Pancreas (tissue), 10 donors: ENCODE results near the gene LILRA2. TPM values are rescaled to one million over a fixed set of nuclear protein-coding genes. Genes with fewer than 3 reads are reported as not detected.

Source experiments
- ATAC-seq, 4 donors: fragments of 200-7000 bp; cut with Tn5 transposase; one replicate each; pipeline versions ENCODE4 v1.8.0 to v1.9.1; 2020; ENCODE audit warnings: mild to moderate bottlenecking in 4 of 4, moderate library complexity in 4 of 4
- DNase-seq, 6 donors: peaks; one replicate each; pipeline ENCODE4 v3.0.0-alpha.2; 2020
- FAIRE-seq: peaks from 2 replicates; lab custom pipeline; 2012; peaks lifted over from hg19 to GRCh38; lab: Jason Lieb, UNC
- H3K27ac ChIP-seq, 4 donors: fragments of 200-600 bp; sonication (generic); 1 replicate in 3 of 4; 2 replicates in 1 of 4; pipeline versions ENCODE4 v1.5.0 to v1.8.0; 2020
- H3K27me3 ChIP-seq, 4 donors: fragments of 200-600 bp; one replicate each; pipeline ENCODE4 v1.8.0; 2021
- H3K36me3 ChIP-seq, 3 donors: fragments of 200-600 bp; sonication (generic) in 1 of 3; one replicate each; pipeline versions ENCODE4 v1.5.0 to v1.8.0; 2020 to 2021
- H3K4me1 ChIP-seq, 3 donors: fragments of 200-600 bp; one replicate each; pipeline ENCODE4 v1.8.0; 2021
- H3K4me3 ChIP-seq, 4 donors: fragments of 200-600 bp; sonication (generic) in 2 of 4; one replicate each; pipeline versions ENCODE4 v1.5.0 to v1.8.0; 2020 to 2021
- H3K9me3 ChIP-seq, 4 donors: fragments of 200-600 bp; one replicate each; pipeline ENCODE4 v1.8.0; 2021
- WGBS, 2 donors: extraction: QIAGEN DNeasy Blood & Tissue Kit; methylation state at CpG; one replicate each; pipeline ENCODE4 v1.1.7; 2013; 5-methylcytosine and 5-hydroxymethylcytosine counted together
- intact Hi-C, 3 donors: fragments of 100-400 bp; cut with DNase I; formaldehyde crosslinking; loops; one replicate each; pipeline versions ENCODE4 v1.11.1 to v1.14.2; 2022
- polyA plus RNA-seq, 2 donors: library from polyadenylated mRNA; stranded (reverse); fragments of 200-250 nt; gene quantifications; one replicate each; pipeline ENCODE4 v1.2.3, GENCODE V29; 2013
- total RNA-seq, 6 donors: library from RNA; stranded (reverse); fragmentation: NEBNext Ultra II Directional in 4 of 6; extraction: Animal tissue kit (Norgen Biotek cat#: 25700) in 4 of 6; gene quantifications; one replicate each; pipeline versions ENCODE4 v1.2.1 to v1.2.4, GENCODE V29; 2021 to 2023
- TF ChIP-seq, protein P1 (sequence below), 4 donors: fragments of 200-600 bp; sonication (generic) in 3 of 4; IDR thresholded peaks; one replicate each; pipeline versions ENCODE4 v1.5.0 to v1.8.0; 2021; ENCODE audit warnings: antibody characterized with exemption in 4 of 4
- donor health status: healthy with polysubstance abuse.
- donor health status: DM: no; HTN: no; CAD: no; lungs with moderate emphysema.
- donor health status: DM: no; HTN: no; CAD: no.
- donor health status: control.
- donor health status: control.
- donor health status: Bipolar disorder and iron deficiency.
- donor health status: DM: yes; HTN: yes; CAD: no.
- donor health status: DM: no; HTN: no; CAD: no.
- donor health status: DM: no; HTN: no; CAD: no.
- donor health status: DM: yes; HTN: yes; CAD: no.

LILRA2 gene
- total and polyA plus RNA-seq, 8 donors: 0.19 to 4.2 (median 0.47) TPM

DNA sequence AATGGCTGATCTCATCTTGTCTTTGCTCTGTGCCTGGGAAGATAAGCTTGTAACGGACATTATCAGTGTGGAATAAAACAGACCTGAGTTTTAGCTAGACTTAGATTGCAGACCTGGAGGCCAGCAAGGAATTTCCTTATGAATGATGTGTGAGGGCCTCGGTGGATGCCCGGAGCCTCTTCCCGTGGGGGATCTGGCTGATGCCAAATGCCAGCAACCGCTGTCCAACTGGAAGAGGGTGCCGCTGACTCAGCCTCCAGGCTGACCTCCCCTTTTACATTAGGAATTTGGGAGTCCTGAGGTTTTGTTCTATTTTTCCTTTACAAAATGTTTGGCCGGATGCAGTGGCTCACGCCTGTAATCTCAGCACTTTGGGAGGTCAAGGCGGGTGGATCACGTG lies 19.6 kb upstream of the LILRA2 start:
- no peaks in the 10 kb centered on the region for H3K36me3 ChIP-seq
- TF ChIP-seq, protein P1, sequence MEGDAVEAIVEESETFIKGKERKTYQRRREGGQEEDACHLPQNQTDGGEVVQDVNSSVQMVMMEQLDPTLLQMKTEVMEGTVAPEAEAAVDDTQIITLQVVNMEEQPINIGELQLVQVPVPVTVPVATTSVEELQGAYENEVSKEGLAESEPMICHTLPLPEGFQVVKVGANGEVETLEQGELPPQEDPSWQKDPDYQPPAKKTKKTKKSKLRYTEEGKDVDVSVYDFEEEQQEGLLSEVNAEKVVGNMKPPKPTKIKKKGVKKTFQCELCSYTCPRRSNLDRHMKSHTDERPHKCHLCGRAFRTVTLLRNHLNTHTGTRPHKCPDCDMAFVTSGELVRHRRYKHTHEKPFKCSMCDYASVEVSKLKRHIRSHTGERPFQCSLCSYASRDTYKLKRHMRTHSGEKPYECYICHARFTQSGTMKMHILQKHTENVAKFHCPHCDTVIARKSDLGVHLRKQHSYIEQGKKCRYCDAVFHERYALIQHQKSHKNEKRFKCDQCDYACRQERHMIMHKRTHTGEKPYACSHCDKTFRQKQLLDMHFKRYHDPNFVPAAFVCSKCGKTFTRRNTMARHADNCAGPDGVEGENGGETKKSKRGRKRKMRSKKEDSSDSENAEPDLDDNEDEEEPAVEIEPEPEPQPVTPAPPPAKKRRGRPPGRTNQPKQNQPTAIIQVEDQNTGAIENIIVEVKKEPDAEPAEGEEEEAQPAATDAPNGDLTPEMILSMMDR (IDR thresholded peaks at IDR 0.05): no peak
- no peak overlapping the region for H3K4me3 ChIP-seq
- WGBS, 2 donors: 55 to 67% methylated on average over 10 of the region's 10 CpGs
- H3K4me1 ChIP-seq: no peaks in the 10 kb centered on the region
- no peaks in the 10 kb centered on the region for H3K9me3 ChIP-seq
- H3K27ac ChIP-seq: no peak overlapping the region
- FAIRE-seq (no peak), DNase-seq (no peak), ATAC-seq (no peak)
- intact Hi-C loops: no loop called here
- H3K27me3 ChIP-seq: no peaks in the 10 kb centered on the region

DNA sequence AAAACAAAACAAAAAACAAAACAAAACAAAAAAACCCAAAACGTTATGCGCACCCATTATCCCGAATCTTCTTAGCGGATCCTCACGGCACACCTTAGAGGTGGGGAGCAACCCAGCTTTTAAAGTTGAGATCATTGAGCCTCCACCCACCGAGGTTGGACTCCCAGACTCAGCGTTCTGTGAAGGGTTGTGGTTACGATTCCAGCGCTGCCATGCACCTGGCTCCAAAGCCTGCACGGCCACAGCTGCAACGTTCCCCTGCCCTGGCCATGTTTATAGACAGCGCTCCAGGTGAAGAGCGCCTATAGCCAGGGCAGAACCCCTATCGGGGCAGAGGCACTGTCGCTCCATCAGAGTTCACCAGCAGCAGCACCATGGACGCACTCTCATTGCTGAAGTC lies 18.7 kb upstream of the LILRA2 start:
- 73 to 81% methylated on average over 16 of the region's 16 CpGs for WGBS, 2 donors
- ATAC-seq (no peak), DNase-seq (no peak), FAIRE-seq (no peak)
- H3K4me3 ChIP-seq: no peak overlapping the region
- H3K36me3 ChIP-seq: no peaks in the 10 kb centered on the region
- no peak overlapping the region for H3K27ac ChIP-seq
- H3K9me3 ChIP-seq: no peaks in the 10 kb centered on the region
- TF ChIP-seq, protein P1 (IDR thresholded peaks at IDR 0.05): no peak
- intact Hi-C loops: no loop called here
- H3K27me3 ChIP-seq: no peaks in the 10 kb centered on the region
- H3K4me1 ChIP-seq: no peaks in the 10 kb centered on the region

DNA sequence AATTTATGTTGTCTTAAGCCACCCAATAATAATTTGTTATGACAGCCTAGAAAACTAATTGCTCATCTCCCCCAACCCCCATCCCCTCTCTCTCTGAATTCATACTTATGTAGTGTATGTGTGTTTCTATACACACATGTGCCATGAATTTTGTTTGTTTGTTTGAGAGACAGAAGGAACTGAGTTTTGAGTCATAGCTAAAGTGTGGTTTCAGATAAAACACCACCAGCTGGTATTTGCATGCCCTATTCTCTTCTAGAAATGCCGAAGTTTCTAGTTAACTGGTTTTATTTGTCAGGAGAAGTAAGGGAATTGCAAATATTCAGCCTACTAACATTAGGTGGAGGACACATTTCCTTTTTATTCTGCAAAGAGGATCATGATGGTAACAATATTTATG lies 17.4 kb upstream of the LILRA2 start:
- no peak for FAIRE-seq
- no peaks in the 10 kb centered on the region for H3K27me3 ChIP-seq
- no peak for DNase-seq
- intact Hi-C loops: no loop called here
- H3K4me1 ChIP-seq: no peaks in the 10 kb centered on the region
- no peak overlapping the region for H3K27ac ChIP-seq
- TF ChIP-seq, protein P1 (IDR thresholded peaks at IDR 0.05): no peak
- WGBS, 2 donors: 55 to 65% methylated on average over 1 of the region's 1 CpG
- H3K9me3 ChIP-seq: no peaks in the 10 kb centered on the region
- no peak for ATAC-seq
- H3K4me3 ChIP-seq: no peak overlapping the region
- H3K36me3 ChIP-seq: no peaks in the 10 kb centered on the region

DNA sequence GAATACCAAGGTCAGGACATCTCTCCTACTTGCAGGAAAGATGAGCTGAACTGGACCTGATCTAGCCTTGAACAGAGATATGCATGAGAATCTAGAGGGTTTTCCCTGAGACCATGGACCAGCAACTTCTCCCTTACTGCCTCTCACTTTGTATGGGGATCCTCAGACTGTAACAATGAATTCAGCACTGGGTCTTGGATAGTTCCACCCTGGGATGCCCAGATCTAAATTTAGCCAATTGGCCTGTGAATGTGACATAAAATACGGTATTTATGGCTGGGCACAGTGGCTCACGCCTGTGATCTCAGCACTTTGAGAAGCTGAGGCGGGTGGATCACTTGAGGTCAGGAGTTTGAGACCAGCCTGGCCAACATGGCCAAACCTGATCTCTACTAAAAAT lies 15.3 kb upstream of the LILRA2 start:
- H3K4me3 ChIP-seq: no peak overlapping the region
- H3K27me3 ChIP-seq: peaks cover 0 to 5% (median 0%) of the 10 kb centered on the region in 4 donors
- ATAC-seq: no peak
- WGBS, 2 donors: 48 to 67% methylated on average over 3 of the region's 3 CpGs
- H3K9me3 ChIP-seq: no peaks in the 10 kb centered on the region
- no peak overlapping the region for H3K27ac ChIP-seq
- intact Hi-C loops: no loop called here
- H3K4me1 ChIP-seq: no peaks in the 10 kb centered on the region
- TF ChIP-seq, protein P1 (IDR thresholded peaks at IDR 0.05): no peak
- no peak for FAIRE-seq
- DNase-seq: no peak
- no peaks in the 10 kb centered on the region for H3K36me3 ChIP-seq

DNA sequence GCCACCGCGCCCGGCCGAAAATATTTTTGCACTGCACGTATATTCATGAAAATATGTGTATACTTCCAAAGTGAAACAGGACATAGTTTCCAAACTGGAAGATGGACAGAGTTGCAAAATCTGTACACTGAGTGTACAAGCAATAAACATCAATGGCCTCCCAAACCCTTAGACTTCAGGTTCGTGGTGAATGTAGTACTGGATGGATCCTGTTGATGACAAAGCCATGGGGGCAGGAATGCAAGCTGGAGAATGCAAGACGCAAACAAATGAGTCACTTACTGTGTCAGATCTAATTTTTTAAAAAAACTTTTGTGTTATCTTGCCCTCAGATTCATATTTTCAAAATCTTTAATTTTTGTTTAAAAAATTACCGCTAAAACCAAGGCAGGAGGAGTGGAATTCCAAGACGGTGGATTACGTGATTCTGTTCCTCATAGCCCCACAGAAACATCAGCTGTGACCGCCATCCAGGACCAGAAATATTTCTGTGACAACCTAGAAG lies 12.7 kb upstream of the LILRA2 start:
- intact Hi-C loops: no loop called here
- H3K27ac ChIP-seq: no peak overlapping the region
- 76 to 80% methylated on average over 11 of the region's 11 CpGs for WGBS, 2 donors
- DNase-seq: no peak
- H3K4me1 ChIP-seq: no peaks in the 10 kb centered on the region
- peaks cover 0 to 5% (median 0%) of the 10 kb centered on the region in 4 donors for H3K27me3 ChIP-seq
- H3K9me3 ChIP-seq: no peaks in the 10 kb centered on the region
- TF ChIP-seq, protein P1 (IDR thresholded peaks at IDR 0.05): no peak
- H3K36me3 ChIP-seq: no peaks in the 10 kb centered on the region
- no peak for FAIRE-seq
- ATAC-seq: no peak
- no peak overlapping the region for H3K4me3 ChIP-seq
